ENCODE results near the gene TMEM39A. TPM values are rescaled to one million over a fixed set of nuclear protein-coding genes. Genes with fewer than 3 reads are reported as not detected.

TMEM39A gene
- total and polyA plus RNA-seq, 12 donors = 10.4 to 70.5 (median 36.2) TPM

- H3K36me3 ChIP-seq (replicated peaks in 1 of 2) = peaks cover 0 to 6% of the 10 kb centered on the region in 2 donors
- no peak for TF ChIP-seq POLR2A (IDR thresholded peaks at IDR 0.05)
- TF ChIP-seq CTCF (IDR thresholded peaks at IDR 0.05) = no peak
- intact Hi-C loops (cut with DNase I) = no loop called here
- H3K27me3 ChIP-seq = no peaks in the 10 kb centered on the region
- no peaks in the 10 kb centered on the region for H3K9me3 ChIP-seq (replicated peaks in 1 of 3)
- 74 to 100% (median 87%) methylated on average over 1 of the region's 1 CpG for WGBS, 4 donors
- no peak overlapping the region for H3K27ac ChIP-seq
- DNase-seq = no peak
- no peaks in the 10 kb centered on the region for H3K4me1 ChIP-seq (replicated peaks in 1 of 2)
- no peak overlapping the region for H3K4me3 ChIP-seq
Observed at GRCh38 chr3:119409844-119410243, 53.6 kb downstream of the TMEM39A start.

- H3K27me3 ChIP-seq = no peaks in the 10 kb centered on the region
- peaks cover 0 to 6% of the 10 kb centered on the region in 2 donors for H3K36me3 ChIP-seq (replicated peaks in 1 of 2)
- 65 to 91% (median 81%) methylated on average over 3 of the region's 3 CpGs for WGBS, 4 donors
- H3K27ac ChIP-seq = no peak overlapping the region
- no peaks in the 10 kb centered on the region for H3K9me3 ChIP-seq (replicated peaks in 1 of 3)
- TF ChIP-seq POLR2A (IDR thresholded peaks at IDR 0.05) (no peak), CTCF (IDR thresholded peaks at IDR 0.05) (no peak)
- DNase-seq = no peak
- H3K4me1 ChIP-seq (replicated peaks in 1 of 2) = no peaks in the 10 kb centered on the region
- intact Hi-C loops (cut with DNase I) = no loop called here
- no peak overlapping the region for H3K4me3 ChIP-seq
Observed at GRCh38 chr3:119408243-119408950, 55.0 kb downstream of the TMEM39A start.

GRCh38 chr3:119405315-119405714 lies 58.1 kb downstream of the TMEM39A start:
- TF ChIP-seq CTCF (IDR thresholded peaks at IDR 0.05) (no peak), POLR2A (IDR thresholded peaks at IDR 0.05) (no peak)
- intact Hi-C loops (cut with DNase I) = no loop called here
- 57 to 86% (median 77%) methylated on average over 2 of the region's 2 CpGs for WGBS, 4 donors
- Histone ChIP-seq H3K9me3 (replicated peaks in 1 of 3) (no peaks in the 10 kb centered on the region), H3K27ac (no peak overlapping the region), H3K4me1 (replicated peaks in 1 of 2) (no peaks in the 10 kb centered on the region), H3K36me3 (replicated peaks in 1 of 2) (peaks cover 0 to 22% of the 10 kb centered on the region in 2 donors), H3K4me3 (no peak overlapping the region), H3K27me3 (no peaks in the 10 kb centered on the region)
- no peak for DNase-seq

- Histone ChIP-seq H3K27me3 (no peaks in the 10 kb centered on the region), H3K27ac (no peak overlapping the region), H3K4me3 (no peak overlapping the region), H3K36me3 (replicated peaks in 1 of 2) (peaks cover 0 to 30% of the 10 kb centered on the region in 2 donors), H3K9me3 (replicated peaks in 1 of 3) (no peaks in the 10 kb centered on the region), H3K4me1 (replicated peaks in 1 of 2) (no peaks in the 10 kb centered on the region)
- TF ChIP-seq POLR2A (IDR thresholded peaks at IDR 0.05) = no peak
- TF ChIP-seq CTCF (IDR thresholded peaks at IDR 0.05) = no peak
- intact Hi-C loops (cut with DNase I) = no loop called here
- DNase-seq = no peak
- WGBS, 4 donors = 90 to 100% (median 94%) methylated on average over 1 of the region's 1 CpG
Observed at GRCh38 chr3:119403201-119403600, 60.2 kb downstream of the TMEM39A start.
